H1 (cell line): Measurements from ENCODE around the gene OTOP3. TPM values are rescaled to one million over a fixed set of nuclear protein-coding genes. Genes with fewer than 3 reads are reported as not detected.

Experiments used
- CTCF ChIA-PET: fragments of 300-600 bp; sonication (Branson Sonifier 250); formaldehyde crosslinking; loops from one replicate; lab custom pipeline; 2021; ENCODE audit not compliant: partially characterized antibody; lab: Charles Lee
- POLR2A ChIA-PET: fragments of 300-600 bp; sonication (Branson Sonifier 250); formaldehyde crosslinking; loops from one replicate; lab custom pipeline; 2021; ENCODE audit warnings: inconsistent platforms; ENCODE audit not compliant: partially characterized antibody; lab: Charles Lee
- DNase-seq, 2 experiments: peaks; one replicate each; pipeline versions ENCODE4 v3.0.0 to v3.0.0-alpha.2; 2010 to 2022; ENCODE audit warnings: low spot score in 2 of 2, low read depth in 1 of 2, mixed read lengths in 1 of 2
- FAIRE-seq: peaks from 2 replicates; lab custom pipeline; 2011; peaks lifted over from hg19 to GRCh38; lab: Jason Lieb, UNC
- H2AFZ ChIP-seq: 2 replicates; pipeline ENCODE4 v1.8.1; 2012; ENCODE audit warnings: low read length, inconsistent platforms
- H2AK5ac ChIP-seq: 2 replicates; pipeline ENCODE4 v1.6.1; 2013; ENCODE audit warnings: low read depth, low read length
- H2BK120ac ChIP-seq: replicated peaks from 2 replicates; pipeline ENCODE3; 2013; ENCODE audit warnings: low read depth, low read length, inconsistent platforms
- H2BK12ac ChIP-seq: 2 replicates; pipeline ENCODE4 v1.6.1; 2013; ENCODE audit warnings: low read depth, low read length
- H2BK15ac ChIP-seq: 2 replicates; pipeline ENCODE4 v1.6.1; 2013; ENCODE audit warnings: low read length
- H2BK20ac ChIP-seq: 2 replicates; pipeline ENCODE4 v1.6.1; 2013; ENCODE audit warnings: low read length
- H2BK5ac ChIP-seq: 2 replicates; pipeline ENCODE4 v1.6.1; 2013; ENCODE audit warnings: low read depth, low read length
- H3K14ac ChIP-seq: 2 replicates; pipeline ENCODE4 v1.6.1; 2013; ENCODE audit warnings: inconsistent platforms; ENCODE audit not compliant: insufficient read length
- H3K18ac ChIP-seq: 2 replicates; pipeline ENCODE4 v1.6.1; 2013; ENCODE audit warnings: low read length; ENCODE audit errors: extremely low read depth
- H3K23ac ChIP-seq: 2 replicates; pipeline ENCODE4 v1.6.1; 2013; ENCODE audit warnings: inconsistent platforms; ENCODE audit not compliant: insufficient read length
- H3K23me2 ChIP-seq: 2 replicates; pipeline ENCODE4 v1.6.1; 2013; ENCODE audit warnings: low read depth, low read length
- H3K27ac ChIP-seq: 2 replicates; pipeline ENCODE4 v1.6.1; 2011; ENCODE audit warnings: low read depth, low read length, inconsistent platforms
- H3K27me3 ChIP-seq, 4 experiments: replicated peaks in 1 of 4; 1 replicate in 1 of 4; 2 replicates in 3 of 4; pipeline versions ENCODE4 v1.6.1 to v1.8.1; 2011 to 2013; ENCODE audit warnings: low read length in 3 of 4, mild to moderate bottlenecking in 3 of 4, inconsistent platforms in 2 of 4, mixed read lengths in 2 of 4, moderate library complexity in 1 of 4; ENCODE audit not compliant: control insufficient read depth in 3 of 4, insufficient read depth in 3 of 4; ENCODE audit errors: extremely low read depth in 1 of 4
- H3K36me3 ChIP-seq, 4 experiments: 2 replicates each; pipeline versions ENCODE4 v1.6.1 to v1.8.1; 2011 to 2013; ENCODE audit warnings: mild to moderate bottlenecking in 4 of 4, low read length in 3 of 4, moderate library complexity in 2 of 4, control low read depth in 1 of 4, inconsistent platforms in 1 of 4; ENCODE audit not compliant: insufficient read depth in 4 of 4, control insufficient read depth in 2 of 4
- H3K4ac ChIP-seq: replicated peaks from 2 replicates; pipeline ENCODE3; 2013; ENCODE audit warnings: low read length, low read depth, mixed read lengths, inconsistent platforms; ENCODE audit not compliant: insufficient read length
- H3K4me1 ChIP-seq, 4 experiments: replicated peaks in 1 of 4; 1 replicate in 1 of 4; 2 replicates in 3 of 4; pipeline versions ENCODE4 v1.6.1 to v1.8.1; 2011 to 2013; ENCODE audit warnings: low read length in 3 of 4, inconsistent platforms in 2 of 4, mixed read lengths in 1 of 4; ENCODE audit not compliant: insufficient read depth in 4 of 4, control insufficient read depth in 3 of 4
- H3K4me2 ChIP-seq, 2 experiments: 2 replicates each; pipeline versions ENCODE4 v1.6.1 to v1.8.1; 2011 to 2013; ENCODE audit warnings: low read depth in 2 of 2, low read length in 2 of 2, control low read depth in 1 of 2, inconsistent platforms in 1 of 2, mild to moderate bottlenecking in 1 of 2; ENCODE audit not compliant: insufficient read depth in 1 of 2
- H3K4me3 ChIP-seq, 4 experiments: fragments of 200-600, 300-600 bp in 1 of 4; sonication (generic), shearing (Covaris generic), sonication (Bioruptor Twin) in 1 of 4; 2 replicates each; pipeline versions ENCODE4 v1.5.1 to v1.8.1; 2011 to 2016; ENCODE audit warnings: low read length in 4 of 4, low read depth in 3 of 4, control low read depth in 2 of 4, inconsistent platforms in 2 of 4, mild to moderate bottlenecking in 2 of 4, mixed read lengths in 1 of 4, moderate library complexity in 1 of 4; ENCODE audit not compliant: insufficient read depth in 2 of 4; ENCODE audit errors: extremely low read depth in 1 of 4
- H3K56ac ChIP-seq: replicated peaks from 2 replicates; pipeline ENCODE3; 2013; ENCODE audit warnings: low read depth, mild to moderate bottlenecking, mixed read lengths, low read length, inconsistent platforms; ENCODE audit not compliant: insufficient read length
- H3K79me1 ChIP-seq: 2 replicates; pipeline ENCODE4 v1.6.1; 2013; ENCODE audit warnings: low read depth, low read length, control low read depth
- H3K79me2 ChIP-seq, 2 experiments: 2 replicates each; pipeline versions ENCODE4 v1.6.1 to v1.8.1; 2012 to 2013; ENCODE audit warnings: low read length in 2 of 2, mild to moderate bottlenecking in 2 of 2, inconsistent platforms in 1 of 2; ENCODE audit not compliant: insufficient read depth in 2 of 2, control insufficient read depth in 1 of 2
- H3K9ac ChIP-seq, 4 experiments: replicated peaks in 1 of 4; 1 replicate in 1 of 4; 2 replicates in 3 of 4; pipeline versions ENCODE4 v1.6.1 to v1.8.1; 2011 to 2013; ENCODE audit warnings: low read depth in 3 of 4, low read length in 3 of 4, control low read depth in 2 of 4, mild to moderate bottlenecking in 2 of 4, moderate library complexity in 2 of 4, inconsistent platforms in 1 of 4; ENCODE audit errors: extremely low read depth in 1 of 4
- H3K9me3 ChIP-seq, 2 experiments: 2 replicates each; pipeline versions ENCODE4 v1.6.1 to v1.8.1; 2012 to 2013; ENCODE audit warnings: mild to moderate bottlenecking in 2 of 2, moderate library complexity in 2 of 2, control low read depth in 1 of 2, inconsistent platforms in 1 of 2, low read depth in 1 of 2, low read length in 1 of 2, mixed read lengths in 1 of 2; ENCODE audit not compliant: insufficient read depth in 2 of 2
- H4K20me1 ChIP-seq, 2 experiments: replicated peaks in 1 of 2; 2 replicates each; pipeline versions ENCODE3 to v1.8.1; 2011 to 2013; ENCODE audit warnings: inconsistent platforms in 2 of 2, low read length in 2 of 2, mild to moderate bottlenecking in 1 of 2; ENCODE audit not compliant: insufficient read depth in 2 of 2, control insufficient read depth in 1 of 2
- H4K5ac ChIP-seq: 2 replicates; pipeline ENCODE4 v1.6.1; 2013; ENCODE audit warnings: low read length, low read depth, mixed read lengths, inconsistent platforms; ENCODE audit not compliant: insufficient read length
- H4K8ac ChIP-seq: 2 replicates; pipeline ENCODE4 v1.8.0; 2013; ENCODE audit warnings: mild to moderate bottlenecking, moderate library complexity, low read length, inconsistent platforms; ENCODE audit not compliant: insufficient read depth; ENCODE audit errors: extremely low read depth
- H4K91ac ChIP-seq: replicated peaks from 2 replicates; pipeline ENCODE3; 2013; ENCODE audit warnings: low read length, mixed read lengths, inconsistent platforms; ENCODE audit not compliant: insufficient read length
- ASH2L ChIP-seq: fragments of 200-600, 300-600 bp; sonication (generic); IDR thresholded peaks from one replicate; pipeline ENCODE4 v1.7.1; 2017; ENCODE audit warnings: low read length
- ATF2 ChIP-seq: IDR thresholded peaks from 2 replicates; pipeline ENCODE4 v1.6.1; 2012; ENCODE audit warnings: low read length, inconsistent platforms
- BACH1 ChIP-seq: IDR thresholded peaks from 2 replicates; pipeline ENCODE4 v1.6.1; 2012; ENCODE audit warnings: low read length, improper control_type of control experiment
- EZH2 ChIP-seq: fragments of 200-600 bp; sonication (generic); IDR thresholded peaks from 2 replicates; pipeline ENCODE4 v1.7.1; 2012; ENCODE audit warnings: low read depth, mild to moderate bottlenecking, moderate library complexity, low read length, inconsistent platforms; ENCODE audit not compliant: severe bottlenecking
- GABPA ChIP-seq: IDR thresholded peaks from 2 replicates; pipeline ENCODE4 v1.6.1; 2011; ENCODE audit warnings: mild to moderate bottlenecking, low read length, moderate library complexity, borderline replicate concordance; ENCODE audit not compliant: insufficient read depth
- GTF2F1 ChIP-seq: IDR thresholded peaks from 2 replicates; pipeline ENCODE4 v1.6.1; 2012; ENCODE audit warnings: low read depth, low read length, improper control_type of control experiment, borderline replicate concordance
- HDAC6 ChIP-seq: IDR thresholded peaks from one replicate; pipeline ENCODE4 v1.7.1; 2012; ENCODE audit warnings: low read depth, mild to moderate bottlenecking, inconsistent platforms, low read length, moderate library complexity
- JUND ChIP-seq: IDR thresholded peaks from 2 replicates; pipeline ENCODE4 v1.6.1; 2011; ENCODE audit warnings: mild to moderate bottlenecking, improper control_type of control experiment, low read length
- SIRT6 ChIP-seq: IDR thresholded peaks from one replicate; pipeline ENCODE4 v1.7.1; 2012; ENCODE audit warnings: low read length, inconsistent platforms
- TEAD4 ChIP-seq: IDR thresholded peaks from 2 replicates; pipeline ENCODE4 v1.6.1; 2012; ENCODE audit warnings: low read depth, low read length, inconsistent platforms, mixed read lengths
- WGBS, 2 experiments: shearing (Covaris generic) in 1 of 2; methylation state at CpG; one replicate each; pipeline versions ENCODE4 v1.1.6 to v1.1.7; 2013 to 2015; ENCODE audit warnings: low lambda C conversion rate in 2 of 2, mixed read lengths in 2 of 2, inconsistent platforms in 1 of 2, low coverage in 1 of 2, missing lambda C conversion rate in 1 of 2; ENCODE audit not compliant: insufficient replicate concordance in 2 of 2, insufficient coverage in 1 of 2, insufficient read length in 1 of 2; ENCODE audit errors: extremely low coverage in 1 of 2, missing lambda C conversion rate in 1 of 2; 5-methylcytosine and 5-hydroxymethylcytosine counted together
- polyA plus RNA-seq, 7 experiments: library from polyadenylated mRNA; depleted of rRNA in 3 of 7; stranded (reverse) in 5 of 7; unstranded in 2 of 7; fragments of >200 nt in 5 of 7; fragments of 200-250 nt in 2 of 7; gene quantifications; 1 replicate in 5 of 7; 2 replicates in 1 of 7; 4 replicates in 1 of 7; pipeline versions ENCODE4 v1.2.1 to v1.2.3, GENCODE V29; 2011 to 2013; ENCODE audit warnings: missing spikeins in 2 of 7, mixed read lengths in 2 of 7
- total RNA-seq: library from RNA; stranded (reverse); fragmentation: NEBNext Ultra II Directional; extraction: Animal tissue kit (Norgen Biotek cat#: 25700); gene quantifications from 2 replicates; pipeline ENCODE4 v1.2.1, GENCODE V29; 2021
- TF ChIP-seq, protein P1 (sequence below): IDR thresholded peaks from 2 replicates; pipeline ENCODE4 v1.6.1; 2011; ENCODE audit warnings: low read depth, mild to moderate bottlenecking, low read length; ENCODE audit not compliant: insufficient read depth

The OTOP3 gene
- total and polyA plus RNA-seq, 2 of the 8 experiments (the other 6 are each of a cell fraction or from before 2014, with no cell fraction given) = 0.05 TPM; not detected in 1

DNA sequence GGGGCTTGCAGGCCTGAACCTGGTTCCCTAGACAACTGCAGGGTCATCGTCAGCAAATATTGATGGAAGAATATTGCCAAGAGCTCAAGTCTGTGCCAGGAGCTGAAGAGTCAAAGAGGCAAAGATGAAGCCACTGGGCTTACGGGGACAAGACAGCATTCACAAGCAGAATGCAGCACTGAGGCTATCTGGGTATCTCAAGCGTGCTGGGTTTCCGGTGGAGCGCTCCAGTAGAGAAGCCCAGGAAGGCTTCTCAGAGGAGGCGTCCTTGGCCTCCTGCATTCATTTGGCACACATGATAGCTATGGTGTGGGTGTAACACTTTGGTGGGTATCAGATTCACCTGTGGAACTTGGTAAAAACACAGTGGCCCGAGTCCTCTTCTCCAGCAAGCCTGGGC, 45.1 kb upstream of the OTOP3 start:
- H2AK5ac ChIP-seq = no peak overlapping the region
- no peak overlapping the region for H3K4ac ChIP-seq
- no peak overlapping the region for H3K4me2 ChIP-seq
- H4K8ac ChIP-seq = no peak overlapping the region
- H3K4me1 ChIP-seq = peaks cover 0 to 10% (median 4%) of the 10 kb centered on the region in 4 experiments; a peak in 4 of 7 replicates
- H4K20me1 ChIP-seq = peaks cover 0 to 2% of the 10 kb centered on the region in 2 experiments
- H3K23me2 ChIP-seq = peaks cover 13% of the 10 kb centered on the region
- H3K56ac ChIP-seq = no peak overlapping the region
- H3K27ac ChIP-seq = no peak overlapping the region
- H3K9me3 ChIP-seq = no peaks in the 10 kb centered on the region
- no peaks in the 10 kb centered on the region for H3K36me3 ChIP-seq
- WGBS, 2 experiments = 86% methylated on average over 7 of the region's 7 CpGs; no CpG with 5 or more reads in 1 of the 2 experiments
- H2BK120ac ChIP-seq = no peak overlapping the region
- no peak overlapping the region for H3K18ac ChIP-seq
- H3K79me2 ChIP-seq = no peaks in the 10 kb centered on the region
- H4K91ac ChIP-seq = no peak overlapping the region
- no peak overlapping the region for H2AFZ ChIP-seq
- no peak overlapping the region for H3K9ac ChIP-seq
- no peak overlapping the region for H2BK15ac ChIP-seq
- CTCF ChIA-PET = interaction anchor here (0.6 to 2.5 kb wide), 10 partner anchors 10 to 891 kb away, joined by 3 to 12 read pairs (median 4); no protein-coding TSS in a partner anchor
- H3K23ac ChIP-seq = no peak overlapping the region
- no peak overlapping the region for H3K14ac ChIP-seq
- FAIRE-seq = no peak
- no peak for DNase-seq
- no peaks in the 10 kb centered on the region for H3K79me1 ChIP-seq
- H3K27me3 ChIP-seq = peaks cover 16 to 37% (median 31%) of the 10 kb centered on the region in 4 experiments; a peak in 6 of 7 replicates
- POLR2A ChIA-PET = interaction anchor here (1.0 to 1.8 kb wide), 2 partner anchors 14 to 18 kb away, joined by 4 to 5 read pairs; partner anchors contain the start of gene FDXR
- no peak for TF ChIP-seq EZH2
- no peak for TF ChIP-seq BACH1
- TF ChIP-seq HDAC6 = no peak
- no peak for TF ChIP-seq TEAD4
- TF ChIP-seq SIRT6 = no peak
- no peak for TF ChIP-seq ASH2L
- TF ChIP-seq JUND = no peak
- TF ChIP-seq GTF2F1 = no peak
- no peak for TF ChIP-seq ATF2
- TF ChIP-seq, protein P1, sequence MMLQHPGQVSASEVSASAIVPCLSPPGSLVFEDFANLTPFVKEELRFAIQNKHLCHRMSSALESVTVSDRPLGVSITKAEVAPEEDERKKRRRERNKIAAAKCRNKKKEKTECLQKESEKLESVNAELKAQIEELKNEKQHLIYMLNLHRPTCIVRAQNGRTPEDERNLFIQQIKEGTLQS = no peak
- TF ChIP-seq GABPA = no peak
- H2BK20ac ChIP-seq = no peak overlapping the region
- no peak overlapping the region for H4K5ac ChIP-seq
- H2BK5ac ChIP-seq = no peak overlapping the region
- H2BK12ac ChIP-seq = no peak overlapping the region
- no peak overlapping the region for H3K4me3 ChIP-seq
